Calu3 (cell line): ENCODE results near the gene NCBP1. TPM values are rescaled to one million over a fixed set of nuclear protein-coding genes. Genes with fewer than 3 reads are reported as not detected.

Source experiments
- BruUV-seq: library from RNA; stranded (reverse); fragments of 400-500 nt; replicated peaks from 2 replicates; lab custom pipeline; 2021; lab: Mats Ljungman, UMichigan
- CTCF ChIA-PET: fragments of 300-600 bp; sonication (Branson Sonifier 250); formaldehyde crosslinking; loops from one replicate; lab custom pipeline; 2022; ENCODE audit warnings: antibody characterized with exemption; lab: Charles Lee
- DNase-seq: peaks from one replicate; pipeline ENCODE4 v3.0.0; 2022
- H3K27ac Mint-ChIP-seq: one replicate; pipeline ENCODE4 v1.8.0; 2022; ENCODE audit warnings: mixed read lengths; ENCODE audit not compliant: unreplicated experiment
- H3K27me3 Mint-ChIP-seq: one replicate; pipeline ENCODE4 v1.8.0; 2022; ENCODE audit warnings: mixed read lengths; ENCODE audit not compliant: unreplicated experiment
- H3K36me3 Mint-ChIP-seq: one replicate; pipeline ENCODE4 v1.8.0; 2022; ENCODE audit warnings: mild to moderate bottlenecking, moderate library complexity, mixed read lengths; ENCODE audit not compliant: insufficient read depth, unreplicated experiment
- H3K4me1 Mint-ChIP-seq: one replicate; pipeline ENCODE4 v1.8.0; 2022; ENCODE audit warnings: mild to moderate bottlenecking, low read depth, mixed read lengths; ENCODE audit not compliant: unreplicated experiment
- H3K4me3 Mint-ChIP-seq: one replicate; pipeline ENCODE4 v1.8.0; 2022; ENCODE audit warnings: mild to moderate bottlenecking, low read depth, moderate library complexity, mixed read lengths; ENCODE audit not compliant: unreplicated experiment
- H3K9me3 Mint-ChIP-seq: one replicate; pipeline ENCODE4 v1.8.0; 2022; ENCODE audit warnings: low read depth, mixed read lengths; ENCODE audit not compliant: unreplicated experiment
- CTCF ChIP-seq: fragments of 200-600 bp; IDR thresholded peaks from one replicate; pipeline ENCODE4 v1.8.0; 2022; ENCODE audit warnings: antibody characterized with exemption; ENCODE audit not compliant: unreplicated experiment
- intact Hi-C: fragments of 100-400 bp; cut with micrococcal nuclease; formaldehyde crosslinking; loops from one replicate; pipeline ENCODE4 v1.10.0; 2022; ENCODE audit not compliant: unreplicated experiment
- total RNA-seq: library from RNA; stranded (reverse); gene quantifications from 2 replicates; pipeline ENCODE4 v1.2.3, GENCODE V29; 2022

NCBP1 gene
- total RNA-seq, 1 experiment from 2014 or later = 32.2 TPM

DNA sequence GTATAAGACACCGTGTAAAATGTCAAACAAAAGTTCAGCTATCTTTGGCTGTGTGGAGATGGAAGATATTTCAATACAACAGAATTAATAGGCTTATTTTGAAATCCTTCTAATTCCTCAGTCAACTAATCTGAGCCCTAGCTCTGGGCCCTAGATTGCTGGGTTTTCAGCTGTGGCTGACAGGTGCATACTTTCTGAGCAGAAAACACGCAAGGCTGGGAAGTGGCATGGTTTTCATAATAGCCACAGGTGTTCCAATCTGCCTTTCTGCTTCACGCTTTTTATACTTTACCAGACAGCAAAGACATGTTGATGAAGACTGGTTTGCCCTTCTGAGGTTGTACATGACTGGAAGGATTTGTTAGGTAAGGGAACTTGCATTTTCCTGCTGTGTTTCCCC, 84.2 kb downstream of the NCBP1 start:
- H3K27ac Mint-ChIP-seq = no peak overlapping the region
- TF ChIP-seq CTCF = no peak
- H3K4me3 Mint-ChIP-seq = no peak overlapping the region
- no peak for DNase-seq
- no peaks in the 10 kb centered on the region for H3K27me3 Mint-ChIP-seq
- no TSS peak for BruUV-seq
- CTCF ChIA-PET = no interaction called here
- H3K4me1 Mint-ChIP-seq = peaks cover 12% of the 10 kb centered on the region
- intact Hi-C loops = no loop called here
- H3K36me3 Mint-ChIP-seq = peaks cover 4% of the 10 kb centered on the region
- H3K9me3 Mint-ChIP-seq = peaks cover 9% of the 10 kb centered on the region

DNA sequence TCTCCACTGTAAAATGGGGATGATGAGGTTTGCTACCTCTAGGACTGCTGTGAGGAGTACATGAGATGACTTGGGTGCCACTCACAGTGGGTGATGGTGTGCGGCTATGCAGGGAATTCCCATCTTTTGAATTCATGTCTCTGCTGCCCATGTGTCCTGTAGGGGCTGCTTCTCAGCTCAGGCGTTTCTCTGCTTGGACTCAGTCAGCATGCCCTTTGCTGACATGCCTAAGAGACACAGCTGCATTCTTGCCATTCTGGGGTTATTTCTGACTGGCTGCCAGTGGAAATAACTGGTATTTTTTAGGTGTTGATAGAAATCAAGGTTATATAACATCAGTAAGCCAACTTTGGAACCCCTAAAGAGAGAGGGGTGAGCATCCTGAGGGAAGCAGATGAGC, 87.8 kb downstream of the NCBP1 start:
- Mint-ChIP-seq H3K27ac (no peak overlapping the region), H3K4me3 (no peak overlapping the region), H3K4me1 (peaks cover 8% of the 10 kb centered on the region), H3K9me3 (peaks cover 9% of the 10 kb centered on the region), H3K27me3 (no peaks in the 10 kb centered on the region), H3K36me3 (peaks cover 4% of the 10 kb centered on the region)
- no peak for DNase-seq
- CTCF ChIA-PET = no interaction called here
- intact Hi-C loops = no loop called here
- BruUV-seq = no TSS peak
- TF ChIP-seq CTCF = no peak

DNA sequence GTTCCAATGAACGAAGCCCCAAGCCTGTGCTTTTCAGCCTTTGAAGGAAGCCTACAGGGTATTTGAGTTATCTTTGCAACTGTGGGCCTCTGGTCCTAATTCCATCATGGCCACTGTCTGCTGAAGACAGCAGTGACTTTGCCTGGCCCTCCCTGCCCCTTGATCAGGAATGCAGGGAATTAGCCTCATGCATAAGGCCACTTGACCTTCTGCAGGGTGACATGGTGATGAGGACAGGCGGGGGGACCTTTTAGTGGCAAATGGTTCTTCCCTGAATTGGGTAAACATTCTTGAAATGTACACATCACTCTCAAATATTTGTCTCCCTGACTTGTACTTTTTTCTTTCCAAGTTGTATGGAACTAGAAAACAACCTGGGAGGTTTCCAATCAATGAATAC, 88.7 kb downstream of the NCBP1 start:
- CTCF ChIA-PET = no interaction called here
- no TSS peak for BruUV-seq
- no peak for DNase-seq
- Mint-ChIP-seq H3K4me3 (no peak overlapping the region), H3K36me3 (peaks cover 4% of the 10 kb centered on the region), H3K27ac (no peak overlapping the region), H3K4me1 (peaks cover 8% of the 10 kb centered on the region), H3K27me3 (no peaks in the 10 kb centered on the region), H3K9me3 (peaks cover 9% of the 10 kb centered on the region)
- intact Hi-C loops = no loop called here
- no peak for TF ChIP-seq CTCF

Other genes with a start within 250 kb of the NCBP1 start
- 15.5 and 21.7 TPM in 2 replicates for gene TDRD7, start 221.7 kb upstream of the NCBP1 start, total RNA-seq
- gene TMOD1, start 132.2 kb upstream of the NCBP1 start, total RNA-seq = 0.14 and 0.15 TPM in 2 replicates
- 12.6 and 12.7 TPM in 2 replicates for gene TSTD2, start 453 bp upstream of the NCBP1 start, total RNA-seq
- 5.4 and 5.9 TPM in 2 replicates for gene XPA, start 63.5 kb downstream of the NCBP1 start, total RNA-seq
- 9.1 and 12.0 TPM in 2 replicates for gene FOXE1, start 219.4 kb downstream of the NCBP1 start, total RNA-seq